Heart left ventricle (tissue), 13 donors: ENCODE measurements around the gene C11orf65.

Experiments
- POLR2A ChIP-seq, 2 donors: fragments of 450-650 bp; IDR thresholded peaks; one replicate each; pipeline ENCODE4 v1.6.1; 2017; ENCODE audit warnings: antibody characterized with exemption in 2 of 2, mild to moderate bottlenecking in 2 of 2, moderate library complexity in 2 of 2
- TF ChIP-seq, protein P1 (sequence below), 12 donors: fragments of 200-600 bp; sonication (generic) in 4 of 12; IDR thresholded peaks; one replicate each; pipeline versions ENCODE4 v1.5.0 to v1.8.0; 2018 to 2022; ENCODE audit warnings: antibody characterized with exemption in 12 of 12, mild to moderate bottlenecking in 5 of 12
- donor health status: ischemic (EF 13 %, LVEDD 7.1; RV severe dilation, severe dysfunction).
- donor health status: DM: no; HTN: yes; CAD: no.
- donor health status: DM: no; HTN: no; CAD: no.
- donor health status: ischemic (EF 25% LVEDD 6.9; RV normal size, moderate dysfunction).
- donor health status: ischemic (EF 25% LVEDD 5.7; RV mildly dilated, moderate dysfunction).
- donor health status: ischemic (EF 35%, LVEDD 5.7; RV mildly dilated, moderate dysfunction).
- donor health status: nonischemic (EF 11% LVEDD 7.7; RV severe dilation, severe dysfunction).
- donor health status: DM: yes; HTN: yes; CAD: no.
- donor health status: PGD.
- donor health status: ischemic (EF 29% LVEDD 5.4; RV normal size, mild dysfunction).
- donor health status: nonischemic (EF 23%, LVEDD 6.1; RV moderate dilation, normal function).

DNA sequence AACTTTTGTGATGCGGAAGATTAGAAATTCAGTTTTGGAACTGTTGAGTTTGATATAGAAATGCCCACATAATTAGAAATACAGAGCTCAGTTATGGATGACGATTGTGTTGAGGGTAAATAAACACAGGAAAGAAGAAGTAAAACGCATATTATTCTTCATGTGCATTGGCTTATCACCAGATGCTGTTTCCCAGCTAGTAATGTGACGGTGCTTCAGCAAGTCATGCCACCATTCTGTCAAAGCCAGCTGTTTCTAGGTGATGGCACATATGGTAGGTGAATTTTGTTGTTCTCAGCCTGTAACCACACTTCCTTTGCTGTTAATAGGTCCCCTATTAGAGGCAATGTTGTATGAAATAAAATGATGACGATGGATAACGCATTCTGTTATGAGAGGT, 68.9 kb downstream of the C11orf65 start:
- TF ChIP-seq POLR2A (IDR thresholded peaks at IDR 0.05) = no peak
- TF ChIP-seq, protein P1, sequence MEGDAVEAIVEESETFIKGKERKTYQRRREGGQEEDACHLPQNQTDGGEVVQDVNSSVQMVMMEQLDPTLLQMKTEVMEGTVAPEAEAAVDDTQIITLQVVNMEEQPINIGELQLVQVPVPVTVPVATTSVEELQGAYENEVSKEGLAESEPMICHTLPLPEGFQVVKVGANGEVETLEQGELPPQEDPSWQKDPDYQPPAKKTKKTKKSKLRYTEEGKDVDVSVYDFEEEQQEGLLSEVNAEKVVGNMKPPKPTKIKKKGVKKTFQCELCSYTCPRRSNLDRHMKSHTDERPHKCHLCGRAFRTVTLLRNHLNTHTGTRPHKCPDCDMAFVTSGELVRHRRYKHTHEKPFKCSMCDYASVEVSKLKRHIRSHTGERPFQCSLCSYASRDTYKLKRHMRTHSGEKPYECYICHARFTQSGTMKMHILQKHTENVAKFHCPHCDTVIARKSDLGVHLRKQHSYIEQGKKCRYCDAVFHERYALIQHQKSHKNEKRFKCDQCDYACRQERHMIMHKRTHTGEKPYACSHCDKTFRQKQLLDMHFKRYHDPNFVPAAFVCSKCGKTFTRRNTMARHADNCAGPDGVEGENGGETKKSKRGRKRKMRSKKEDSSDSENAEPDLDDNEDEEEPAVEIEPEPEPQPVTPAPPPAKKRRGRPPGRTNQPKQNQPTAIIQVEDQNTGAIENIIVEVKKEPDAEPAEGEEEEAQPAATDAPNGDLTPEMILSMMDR (IDR thresholded peaks at IDR 0.05) = no peak
